Activated CD4-positive, alpha-beta T cell treated with anti-CD3 and anti-CD28 coated beads, Interleukin-2, amount 50 U/mL, for 24 hours (primary cell): ENCODE results near the gene LGALSL.
A peak's percentile ranks its signal among the peaks of the same experiment; 100 is the strongest.

Experiments
- DNase-seq, 2 donors: peaks; one replicate each; pipeline ENCODE4 v3.0.0-alpha.2; 2020; ENCODE audit warnings: low read depth in 1 of 2, low spot score in 1 of 2

Gene LGALSL

GRCh38 chr2:64453770-64454385 lies at the start of gene LGALSL:
Gene LGALSL (plus strand): TSS chr2:64454162. CDS start chr2:64454546, 384 bp downstream.
- DNase-seq: peak; percentile 21 to 34

- DNase-seq: no peak
Measured at GRCh38 chr2:64404743-64405142, 49.2 kb upstream of the LGALSL start.

- DNase-seq: no peak
Measured at GRCh38 chr2:64405581-64406406, 48.2 kb upstream of the LGALSL start.

DNA sequence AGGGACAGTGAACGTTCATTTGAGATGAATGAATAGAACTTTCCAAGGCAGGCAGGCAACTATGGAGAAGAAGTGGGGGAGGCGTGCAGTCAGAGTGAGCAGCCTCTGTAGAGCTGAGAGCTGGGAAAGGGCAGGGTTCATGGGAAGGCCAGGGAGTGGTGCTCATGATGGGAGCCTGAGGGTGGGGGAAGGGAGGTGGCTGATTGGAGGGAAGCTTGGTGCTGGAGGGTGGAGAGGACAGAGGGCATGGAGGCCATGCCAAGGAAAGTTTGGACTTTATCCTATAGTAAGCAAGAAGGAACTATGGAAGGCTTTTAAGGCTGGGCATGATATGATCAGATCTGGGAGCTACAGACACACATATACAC lies 47.6 kb upstream of the LGALSL start:
- no peak for DNase-seq

DNA sequence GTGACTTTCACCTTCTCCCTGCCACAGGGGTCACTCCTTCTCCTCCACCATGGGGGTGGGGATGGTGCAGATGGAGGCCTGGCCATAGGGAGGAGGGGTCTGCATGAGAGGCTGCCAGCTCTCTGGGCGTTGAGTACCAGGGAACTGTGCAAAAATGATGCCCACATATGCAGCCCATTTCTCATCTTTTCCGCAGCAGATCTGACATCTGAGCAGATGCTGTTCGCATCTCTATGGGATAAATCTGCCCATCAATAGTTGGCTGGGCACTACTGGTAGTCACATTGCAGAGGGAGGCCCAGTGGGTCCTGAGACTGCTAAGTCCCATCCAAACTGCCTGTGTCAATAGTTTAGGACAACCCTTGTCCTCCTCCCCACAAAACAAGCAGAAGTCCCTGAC lies 45.9 kb upstream of the LGALSL start:
- no peak for DNase-seq

GRCh38 chr2:64410671-64411070 lies 43.3 kb upstream of the LGALSL start:
- DNase-seq: no peak

DNA sequence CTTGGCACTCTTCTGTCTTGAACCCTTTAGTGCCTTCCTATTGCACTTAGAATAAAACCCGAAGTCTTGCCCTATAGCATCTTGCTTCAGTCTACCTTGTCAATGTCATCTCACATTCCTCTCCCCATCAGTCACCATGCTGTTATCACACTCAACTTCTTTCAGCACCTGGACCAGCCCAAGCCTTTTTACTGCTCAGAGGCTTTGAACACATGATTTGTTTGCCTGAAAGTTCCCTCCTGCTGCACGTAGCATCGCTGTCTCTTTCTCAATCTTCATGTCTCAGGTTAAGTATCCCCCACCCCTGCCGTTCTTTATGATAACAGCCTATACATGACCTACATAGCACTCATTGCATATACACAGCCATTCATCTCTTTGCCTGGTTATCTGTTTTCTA lies 41.3 kb upstream of the LGALSL start:
- DNase-seq: no peak

DNA sequence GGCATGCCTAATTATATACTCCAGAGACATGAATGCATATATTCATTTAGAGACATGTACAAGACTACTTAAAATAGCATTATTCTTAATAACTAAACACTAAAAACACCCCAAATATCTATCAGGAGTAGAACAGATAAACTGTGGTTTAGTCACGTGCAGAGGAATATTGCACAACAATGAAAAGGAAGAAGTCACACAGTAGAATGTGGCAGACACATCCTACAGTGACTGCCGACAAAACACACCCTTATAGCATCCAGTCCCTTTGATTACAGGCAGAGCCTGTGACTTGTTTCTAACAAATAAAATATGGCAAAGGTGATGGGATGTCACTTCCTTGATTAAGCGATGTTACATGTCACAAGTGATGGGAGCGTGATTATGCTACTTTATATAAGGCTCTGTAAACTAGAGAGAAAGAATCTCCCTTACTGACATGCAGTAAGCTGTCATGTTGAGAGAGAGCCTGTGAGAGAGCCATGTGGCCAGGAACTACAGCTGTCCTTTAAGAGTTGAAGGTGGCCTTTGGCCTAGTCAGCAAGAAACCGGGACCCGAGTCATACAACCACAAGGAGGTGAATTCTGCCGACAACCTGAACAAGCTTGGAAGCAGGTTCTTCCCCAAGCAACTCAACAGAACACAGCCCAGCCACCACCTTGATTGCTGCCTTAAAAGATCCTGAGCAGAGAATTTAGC lies 39.1 kb upstream of the LGALSL start:
- DNase-seq: no peak

DNA sequence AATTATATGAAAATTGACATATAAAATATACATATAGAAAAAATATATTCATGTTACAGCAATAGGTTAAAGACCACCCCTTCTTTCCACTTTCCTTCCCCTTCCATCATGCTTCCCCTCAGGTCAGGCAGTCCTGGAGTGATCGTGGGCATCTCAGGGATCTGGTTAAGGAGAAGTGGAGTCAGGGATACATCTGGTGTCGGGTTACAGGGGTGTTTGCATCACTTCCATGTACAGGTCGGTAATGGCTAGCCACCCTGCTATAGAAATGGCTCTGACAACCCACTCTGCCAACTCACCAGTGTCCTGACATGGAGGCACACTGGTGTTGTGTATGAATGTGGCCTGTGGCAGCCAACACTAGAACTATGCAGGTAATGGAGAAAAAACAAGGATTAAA lies 36.3 kb upstream of the LGALSL start:
- no peak for DNase-seq

GRCh38 chr2:64419596-64420165 lies 34.3 kb upstream of the LGALSL start:
- no peak for DNase-seq

- no peak for DNase-seq
Measured at GRCh38 chr2:64420677-64421076, 33.3 kb upstream of the LGALSL start.

DNA sequence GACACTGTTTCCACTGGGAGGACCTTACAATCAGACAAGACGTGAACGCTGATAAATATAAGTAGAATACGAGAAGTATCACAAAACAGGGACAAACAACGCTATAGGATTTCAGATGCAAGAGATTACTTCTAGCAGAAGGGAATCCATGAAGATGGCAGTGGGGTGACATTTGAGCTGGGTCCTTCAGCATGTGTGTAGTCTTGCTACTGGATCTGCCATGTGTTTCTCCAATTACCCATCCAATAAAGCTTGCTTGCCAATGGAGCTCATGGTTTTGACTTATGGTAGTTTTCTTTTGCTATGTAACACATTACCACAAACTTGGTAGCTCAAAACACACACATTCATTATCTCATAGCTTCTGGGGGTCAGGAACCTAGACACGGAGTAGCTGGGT lies 32.8 kb upstream of the LGALSL start:
- DNase-seq: no peak

DNA sequence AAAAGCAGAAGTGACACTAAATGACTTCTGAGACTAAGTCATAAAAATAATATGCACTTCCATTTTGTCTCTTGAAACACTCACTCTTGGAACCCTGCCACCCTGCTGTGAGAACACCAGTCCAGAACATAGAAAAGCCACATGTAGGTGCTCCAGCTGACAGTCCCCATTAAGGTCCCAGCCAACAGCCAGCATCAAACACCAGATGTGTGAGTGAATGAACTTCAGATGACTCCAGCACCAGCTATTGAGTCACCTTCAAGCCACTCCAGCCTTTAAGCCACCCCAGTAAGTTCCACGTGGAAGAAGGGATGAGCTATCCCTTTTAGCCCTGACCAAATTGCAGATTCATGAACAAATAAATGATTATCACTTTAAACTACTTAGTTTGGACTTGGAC lies 31.5 kb upstream of the LGALSL start:
- no peak for DNase-seq

GRCh38 chr2:64423303-64423702 lies 30.7 kb upstream of the LGALSL start:
- no peak for DNase-seq

- no peak for DNase-seq
Measured at GRCh38 chr2:64424416-64424987, 29.5 kb upstream of the LGALSL start.

GRCh38 chr2:64426183-64426952 lies 27.6 kb upstream of the LGALSL start:
- DNase-seq: no peak

DNA sequence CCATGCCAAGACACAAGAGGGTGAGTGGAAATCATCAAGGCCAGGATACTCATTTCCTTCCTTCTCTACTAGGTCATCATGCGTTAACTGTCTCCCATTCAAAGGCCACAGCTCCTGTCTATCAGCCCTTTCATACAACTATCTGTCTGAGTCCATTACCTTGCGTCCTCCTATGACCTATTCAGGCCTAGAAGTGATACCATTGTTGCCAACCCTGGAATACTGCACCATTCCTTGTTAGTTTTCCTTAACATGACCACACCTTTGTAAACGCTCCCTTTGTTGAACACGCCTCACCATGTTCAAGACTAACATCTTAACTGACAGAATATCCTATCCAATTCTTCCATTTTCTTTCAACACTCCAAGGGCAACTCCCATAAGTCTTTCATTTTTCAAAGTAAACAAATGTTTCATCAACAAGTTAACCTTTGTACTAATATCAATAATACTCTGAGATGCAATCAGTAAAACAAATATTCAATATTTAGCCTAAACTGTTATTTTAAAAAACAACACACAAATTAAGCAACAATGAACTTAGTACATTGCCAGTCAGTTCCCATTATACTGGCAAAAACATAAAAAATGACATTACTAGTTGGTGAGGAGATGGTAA lies 19.8 kb upstream of the LGALSL start:
- DNase-seq: no peak

DNA sequence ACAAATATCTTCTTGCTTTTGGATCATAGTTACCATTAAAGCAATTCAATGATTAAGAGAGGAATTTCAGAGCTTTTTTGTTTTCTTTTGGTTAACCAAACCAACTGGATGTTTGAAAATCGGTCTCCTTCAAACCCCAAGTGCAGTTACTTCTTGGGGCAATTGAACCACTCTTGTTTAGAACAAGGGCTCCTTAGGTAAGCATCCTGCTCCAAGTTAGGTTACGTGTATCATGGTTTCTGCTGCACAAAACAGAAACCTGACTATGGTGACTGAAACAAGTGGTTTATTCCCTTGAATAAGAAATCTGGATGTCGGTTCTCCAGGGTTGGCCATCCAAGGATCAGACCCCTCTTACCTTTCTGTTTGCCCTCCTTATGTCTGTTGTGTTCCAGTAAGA lies 16.1 kb upstream of the LGALSL start:
- no peak for DNase-seq

DNA sequence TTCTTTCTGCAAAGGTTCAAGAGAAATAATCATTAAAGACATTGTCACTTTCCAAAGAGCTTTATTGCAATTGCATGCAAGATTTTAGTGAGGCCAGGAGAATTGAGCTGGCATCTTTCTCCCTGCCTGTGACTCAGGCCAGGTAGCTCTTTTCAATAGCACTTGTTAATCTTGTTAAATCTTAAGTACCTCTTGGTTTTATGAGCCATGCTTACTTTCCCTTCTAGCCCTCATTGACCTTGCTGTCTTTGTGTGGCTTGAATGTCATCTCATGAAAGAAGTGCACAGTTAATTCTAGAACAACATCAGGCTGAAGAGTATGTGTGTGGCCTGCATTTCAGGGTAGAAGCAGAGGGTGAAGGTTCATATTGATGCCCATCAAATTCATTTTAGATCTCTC lies 14.8 kb upstream of the LGALSL start:
- DNase-seq: no peak

- no peak for DNase-seq
Measured at GRCh38 chr2:64440843-64441242, 13.1 kb upstream of the LGALSL start.
